Limb (tissue), 2 donors: Measurements from ENCODE around the gene CLK4.

Experiments used
- DNase-seq, 2 donors: peaks; one replicate each; pipeline ENCODE4 v3.0.0-alpha.2; 2016; ENCODE audit errors: extremely low spot score in 2 of 2

The CLK4 gene

GRCh38 chr5:178637356-178638074, 10.7 kb upstream of the CLK4 start:
- no peak for DNase-seq

GRCh38 chr5:178632285-178632684, 5.4 kb upstream of the CLK4 start:
- DNase-seq = no peak

DNA sequence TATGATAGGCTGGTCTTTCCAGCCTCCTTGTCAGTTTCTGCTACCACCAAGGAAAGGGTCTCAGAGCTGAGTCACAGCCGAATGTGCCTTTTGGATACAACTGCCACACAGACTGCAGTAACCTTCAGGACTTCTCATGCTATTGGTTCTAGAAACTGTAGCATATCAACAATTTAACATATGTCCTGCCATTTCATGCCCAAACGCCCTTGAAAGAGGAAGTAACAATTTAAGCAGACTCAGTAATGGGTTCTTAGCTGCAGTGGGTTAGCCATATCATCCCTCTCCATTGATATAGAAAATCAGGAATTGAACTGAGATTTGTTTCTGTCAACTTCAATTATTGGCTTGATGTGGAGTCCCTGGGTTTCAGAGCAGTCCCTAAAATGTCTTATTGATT, 4.1 kb upstream of the CLK4 start:
- no peak for DNase-seq

GRCh38 chr5:178630475-178630930, 3.7 kb upstream of the CLK4 start:
- no peak for DNase-seq

DNA sequence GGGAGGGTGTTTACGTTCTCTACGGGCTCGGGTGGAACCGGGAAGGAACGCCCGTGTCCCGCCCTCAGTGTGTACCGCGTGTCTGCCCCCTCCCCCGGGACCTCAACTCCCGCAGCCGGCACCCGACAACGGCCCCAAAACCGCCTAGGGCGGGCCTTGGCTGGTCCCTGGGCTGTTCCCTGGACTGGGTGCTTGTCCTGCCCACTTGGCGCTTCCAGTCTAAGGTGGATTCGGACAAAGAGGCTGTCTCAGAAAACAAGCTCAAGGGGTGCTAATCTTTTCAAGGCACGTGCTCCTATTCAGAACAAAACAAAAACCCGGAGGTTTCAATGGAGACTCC, 379 bp upstream of the CLK4 start:
- no peak for DNase-seq

DNA sequence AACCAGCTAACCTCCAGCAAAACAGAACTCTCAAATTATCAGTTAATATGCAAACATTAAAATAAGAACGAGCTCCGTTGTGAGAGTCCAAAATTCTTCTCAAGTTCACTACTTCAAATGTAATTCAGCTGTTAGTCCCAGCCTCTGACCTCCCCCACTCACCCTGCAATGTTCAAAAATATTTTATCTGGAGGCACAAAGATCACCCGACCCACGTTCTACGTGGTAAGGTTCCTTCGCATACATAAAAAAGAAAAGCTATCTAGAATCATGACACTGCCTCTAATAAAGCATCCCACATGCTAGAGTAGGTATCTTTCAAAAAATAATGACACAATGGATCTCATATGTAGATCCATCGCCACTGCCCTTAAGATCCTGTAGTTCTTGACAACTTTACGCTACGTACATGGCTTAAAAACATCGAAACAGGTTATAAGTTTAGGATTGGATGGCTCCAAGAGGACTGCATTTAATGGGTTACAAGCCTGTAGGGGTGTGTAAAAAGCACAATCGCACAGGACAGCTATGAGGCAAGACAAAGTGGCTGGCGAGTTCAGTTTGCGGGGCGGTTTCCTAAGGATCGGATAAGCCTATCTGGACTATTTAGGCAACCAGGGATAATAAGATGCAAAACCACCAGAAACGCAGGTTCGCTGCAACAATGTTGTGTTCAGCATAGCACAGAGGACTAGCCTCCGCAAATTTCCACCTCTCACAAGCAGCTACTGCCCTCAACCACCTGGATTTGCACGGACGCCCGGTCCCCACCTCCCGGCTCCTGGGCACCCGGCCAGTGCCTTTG, 969 bp downstream of the CLK4 start:
- peak in 1 of 2 donors; percentile 10 for DNase-seq

GRCh38 chr5:178624631-178625546, 2.0 kb downstream of the CLK4 start:
- no peak for DNase-seq

DNA sequence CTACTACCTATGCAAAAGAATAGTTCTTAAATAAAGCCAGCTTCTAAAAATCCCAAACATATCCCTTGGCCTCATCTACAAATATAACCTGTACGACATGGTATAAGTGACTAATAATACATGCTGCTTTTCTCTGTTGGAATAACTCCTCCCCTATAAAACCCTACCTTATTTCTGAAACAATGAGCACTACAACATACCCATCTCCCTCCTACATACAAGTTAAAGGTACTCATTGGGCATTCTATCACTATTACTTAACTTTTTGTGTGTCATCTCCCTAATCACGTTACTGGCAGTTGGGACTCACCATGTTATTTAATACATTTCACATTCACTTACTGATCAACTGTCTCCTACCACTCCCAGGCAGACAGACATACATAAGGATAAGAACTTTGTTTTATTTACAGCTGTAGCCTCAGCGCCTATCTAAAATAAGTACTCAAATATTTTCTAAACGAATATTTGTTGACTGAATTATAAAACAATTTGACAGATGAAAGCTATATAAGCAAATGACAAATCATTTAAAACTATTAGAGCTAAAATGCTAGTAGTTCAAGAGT, 4.1 kb downstream of the CLK4 start:
- no peak for DNase-seq

GRCh38 chr5:178619390-178619789, 7.5 kb downstream of the CLK4 start:
- DNase-seq = no peak

DNA sequence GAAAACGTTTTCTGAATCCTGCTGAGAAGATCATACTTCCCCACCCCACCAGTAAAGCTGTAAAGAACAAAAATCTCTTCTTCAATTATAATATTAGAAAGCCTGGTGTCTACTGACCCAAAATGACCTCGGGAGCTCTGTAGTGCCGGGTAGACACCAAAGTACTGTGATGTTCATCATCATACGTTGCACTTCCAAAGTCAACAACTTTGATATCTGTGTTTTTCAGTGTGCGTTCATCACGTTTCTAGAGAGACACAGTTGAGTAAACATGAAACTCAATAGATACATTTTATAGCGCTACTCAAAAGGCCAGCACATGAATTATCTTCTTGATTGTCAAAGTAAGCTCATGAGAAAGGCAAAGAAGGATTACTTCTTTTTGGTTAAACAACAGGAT, 14.6 kb downstream of the CLK4 start:
- no peak for DNase-seq

DNA sequence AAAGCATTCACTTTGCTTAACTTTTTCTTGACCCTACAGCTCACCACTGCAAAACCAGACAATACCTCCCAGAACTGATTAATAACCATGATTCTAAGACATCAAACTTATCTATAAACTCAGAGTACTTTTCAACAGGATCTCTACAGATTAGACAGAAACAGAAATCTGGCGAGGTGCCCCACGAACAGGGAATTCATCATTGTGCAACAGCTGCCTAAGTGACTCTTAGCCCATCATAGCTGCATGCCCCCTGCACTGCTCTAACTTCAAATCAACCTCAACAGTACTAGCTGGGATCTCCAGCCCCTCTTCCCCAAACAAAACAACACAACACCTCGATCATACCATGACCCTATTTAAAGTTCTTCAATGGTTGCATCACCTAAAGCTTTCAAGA, 20.6 kb downstream of the CLK4 start:
- DNase-seq = no peak

DNA sequence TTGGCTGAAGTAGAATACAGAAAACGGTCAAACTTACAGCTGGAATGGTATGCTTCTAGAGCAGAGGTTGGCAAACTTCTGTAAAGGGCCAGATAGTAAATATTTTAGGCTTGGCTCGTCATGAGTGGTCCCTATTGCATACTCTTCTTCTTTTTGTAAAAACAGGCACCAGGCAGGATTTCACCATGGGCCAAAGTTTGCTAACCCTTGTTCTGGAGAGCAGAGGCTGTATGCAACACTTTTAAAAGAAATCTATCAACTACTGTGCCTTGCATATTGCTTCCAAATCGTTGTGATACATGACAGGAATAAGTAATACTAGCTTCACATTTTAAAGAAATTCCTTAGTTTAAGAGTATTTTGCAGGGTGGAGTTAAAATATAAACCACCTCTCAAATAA, 21.1 kb downstream of the CLK4 start:
- no peak for DNase-seq

DNA sequence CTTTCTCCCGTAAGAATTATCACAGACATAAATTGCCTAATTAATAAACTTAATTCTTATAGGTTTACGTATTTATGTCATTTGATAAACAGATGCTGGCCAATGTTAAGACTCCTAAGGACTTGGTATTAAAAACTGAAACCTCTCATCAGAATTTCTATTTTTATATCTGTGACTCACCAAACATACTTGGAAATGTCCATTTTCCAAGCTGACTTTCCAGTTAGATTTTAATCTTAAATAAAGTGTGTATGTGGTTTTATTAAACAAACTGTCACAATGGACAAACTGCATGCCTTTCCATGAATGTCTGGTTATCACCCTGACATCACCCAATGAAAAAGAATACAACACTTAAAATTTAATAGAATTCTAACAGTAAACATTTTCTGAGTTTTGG, 24.1 kb downstream of the CLK4 start:
- DNase-seq = no peak

DNA sequence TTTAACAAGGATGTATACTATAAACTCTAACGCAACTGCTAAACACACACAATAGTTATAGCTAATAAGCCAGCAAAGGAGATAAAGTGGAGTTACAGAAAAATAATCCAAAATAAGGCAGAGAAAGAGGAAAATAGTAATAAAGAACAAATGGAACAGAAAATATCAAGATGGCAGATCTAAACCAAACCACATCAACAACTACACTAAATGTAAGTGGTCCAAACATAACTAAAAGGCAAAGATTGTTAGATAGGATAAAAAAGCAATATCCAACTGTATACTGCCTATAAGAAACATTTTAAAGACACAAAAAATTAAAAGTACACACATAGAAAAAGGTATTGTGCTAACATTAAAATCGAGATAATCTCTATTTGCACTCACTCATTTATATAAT, 31.1 kb downstream of the CLK4 start:
- no peak for DNase-seq

DNA sequence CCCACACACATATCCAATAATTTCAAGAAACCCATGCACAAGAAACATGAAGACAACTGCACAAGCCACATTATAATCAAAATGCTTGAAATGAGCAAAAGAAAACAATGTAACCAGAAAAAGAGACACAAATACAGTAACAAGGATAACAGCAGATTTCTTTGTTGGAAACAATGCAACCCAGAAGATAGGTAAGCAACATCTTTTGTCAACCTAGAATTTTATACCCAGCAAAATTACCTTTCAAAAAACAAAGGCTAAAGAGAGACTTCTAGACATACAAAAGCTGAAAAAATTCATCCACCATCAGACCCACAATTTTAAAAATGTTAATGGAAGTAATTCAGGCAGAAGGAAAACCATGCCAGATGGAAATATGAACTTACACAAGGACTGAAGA, 31.7 kb downstream of the CLK4 start:
- DNase-seq = no peak

- no peak for DNase-seq
These were observed 35.9 kb downstream of the CLK4 start for GRCh38 chr5:178590924-178591423.

- peak; percentile 69 to 84 for DNase-seq
These were observed 36.5 kb downstream of the CLK4 start, which contains the start of gene COL23A1 for GRCh38 chr5:178590141-178590923. Gene COL23A1 (minus strand): TSS chr5:178590393.

DNA sequence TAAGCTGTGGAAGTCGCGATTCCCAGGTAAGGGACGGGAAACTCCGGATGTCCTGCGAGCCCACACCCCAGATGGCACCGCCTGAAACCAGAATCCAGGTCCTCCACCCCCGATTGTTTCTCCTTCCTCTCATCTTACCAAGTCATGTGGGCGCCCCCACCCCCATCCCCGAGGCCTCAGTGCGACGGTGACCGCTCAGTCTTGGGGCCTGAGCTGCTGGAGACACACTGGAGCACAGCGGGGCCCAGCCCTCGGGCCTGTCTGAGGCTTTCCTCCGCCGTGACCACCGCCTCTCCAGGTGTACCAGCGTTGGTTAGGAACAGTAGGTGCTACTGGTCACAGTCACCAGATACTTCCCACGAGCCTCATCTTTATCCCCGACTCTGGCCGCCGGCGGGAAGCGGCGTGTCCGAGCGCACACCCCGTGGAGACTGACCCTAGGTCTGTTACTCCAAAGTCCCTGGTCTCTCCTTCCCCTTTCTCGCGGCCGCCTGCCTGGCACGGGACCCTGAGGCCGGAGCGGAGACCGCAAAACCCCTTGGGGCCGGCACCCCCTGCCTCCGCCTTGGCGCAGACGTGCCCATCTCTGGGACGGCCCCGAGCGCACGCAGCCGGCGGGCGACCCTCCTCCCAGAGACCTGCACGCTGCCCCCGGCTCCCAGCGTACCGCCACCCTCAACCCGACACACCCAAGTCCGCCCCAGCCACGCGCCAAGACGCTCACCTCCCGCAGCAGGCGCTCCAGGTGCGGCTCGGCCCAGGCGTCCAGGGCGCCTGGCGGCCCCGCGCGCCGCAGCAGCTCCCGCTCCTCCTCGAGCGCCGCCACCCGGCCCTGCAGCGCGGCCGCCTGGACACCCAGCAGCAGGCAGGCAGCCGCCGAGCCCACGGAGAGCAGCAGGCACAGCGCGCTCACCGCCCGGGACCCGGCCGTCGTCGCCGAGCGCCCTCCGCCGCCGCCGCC, 37.4 kb downstream of the CLK4 start:
- peak in 1 of 2 donors; percentile 71 for DNase-seq

DNA sequence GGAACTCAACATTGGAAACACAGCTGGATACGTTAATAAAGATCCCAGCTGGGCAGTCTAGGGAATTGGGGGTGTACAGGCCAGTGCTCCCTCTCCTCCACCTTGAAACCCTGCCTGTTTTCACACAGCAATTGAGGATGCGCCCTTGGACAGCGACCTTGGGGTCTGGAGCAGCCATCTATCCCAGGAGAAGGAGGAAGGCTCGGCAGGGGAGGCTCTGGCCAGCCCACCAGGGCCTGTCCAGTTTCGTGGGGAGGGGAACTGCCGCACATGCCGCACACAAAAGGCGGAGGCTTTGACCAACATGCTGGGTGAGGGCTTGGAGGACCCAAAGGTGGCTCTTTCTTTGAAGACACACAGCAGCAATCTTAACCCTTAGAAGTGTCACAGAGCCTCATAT, 38.1 kb downstream of the CLK4 start:
- no peak for DNase-seq
